Dendritic cell treated with granulocyte-macrophage colony-stimulating factor and Interleukin-4, amounts not matched to agents 40 ng/mL and 50 ng/mL, for 4 days (primary cell): ENCODE measurements around the gene SIK2.
"Not testable (repeated sequence)": the region's sequence is repeated elsewhere in the genome, so short reads cannot be mapped to it uniquely, and the experiment has no call there.

Experiments used
- H3K27ac Mint-ChIP-seq: one replicate; pipeline ENCODE4 v1.8.0; 2022; ENCODE audit warnings: mild to moderate bottlenecking, mixed read lengths
- H3K27me3 Mint-ChIP-seq: one replicate; pipeline ENCODE4 v1.8.0; 2022; ENCODE audit warnings: mild to moderate bottlenecking, mixed read lengths
- H3K36me3 Mint-ChIP-seq: one replicate; pipeline ENCODE4 v1.8.0; 2022; ENCODE audit warnings: low read depth, mixed read lengths
- H3K4me1 Mint-ChIP-seq: one replicate; pipeline ENCODE4 v1.8.0; 2022; ENCODE audit warnings: low read depth, mixed read lengths
- H3K4me3 Mint-ChIP-seq: one replicate; pipeline ENCODE4 v1.8.0; 2022; ENCODE audit warnings: mild to moderate bottlenecking, moderate library complexity, mixed read lengths
- H3K9me3 Mint-ChIP-seq: one replicate; pipeline ENCODE4 v1.8.0; 2022; ENCODE audit warnings: mixed read lengths
- intact Hi-C: fragments of 100-400 bp; cut with micrococcal nuclease; formaldehyde crosslinking; loops from one replicate; pipeline ENCODE4 v1.15.0; 2022

SIK2 gene

GRCh38 chr11:111639226-111639925, 37.1 kb downstream of the SIK2 start:
- no peaks in the 10 kb centered on the region for H3K9me3 Mint-ChIP-seq
- H3K27ac Mint-ChIP-seq: no peak overlapping the region
- intact Hi-C loops: no loop called here
- no peak overlapping the region for H3K4me3 Mint-ChIP-seq
- H3K36me3 Mint-ChIP-seq: peaks cover 36% of the 10 kb centered on the region
- peaks cover 9% of the 10 kb centered on the region for H3K4me1 Mint-ChIP-seq
- no peaks in the 10 kb centered on the region for H3K27me3 Mint-ChIP-seq

- Mint-ChIP-seq H3K27me3 (no peaks in the 10 kb centered on the region), H3K4me1 (peaks cover 10% of the 10 kb centered on the region), H3K9me3 (no peaks in the 10 kb centered on the region), H3K4me3 (no peak overlapping the region), H3K36me3 (peaks cover 28% of the 10 kb centered on the region), H3K27ac (no peak overlapping the region)
- intact Hi-C loops: no loop called here
These were observed 39.2 kb downstream of the SIK2 start for GRCh38 chr11:111641339-111642015.

- Mint-ChIP-seq H3K4me1 (peaks cover 10% of the 10 kb centered on the region), H3K27me3 (no peaks in the 10 kb centered on the region), H3K27ac (no peak overlapping the region), H3K4me3 (no peak overlapping the region), H3K36me3 (peaks cover 26% of the 10 kb centered on the region), H3K9me3 (no peaks in the 10 kb centered on the region)
- intact Hi-C loops: no loop called here
These were observed 40.3 kb downstream of the SIK2 start for GRCh38 chr11:111642542-111642941.

GRCh38 chr11:111644922-111645321, 42.7 kb downstream of the SIK2 start:
- Mint-ChIP-seq H3K27me3 (no peaks in the 10 kb centered on the region), H3K9me3 (no peaks in the 10 kb centered on the region), H3K4me1 (peaks cover 10% of the 10 kb centered on the region), H3K36me3 (peaks cover 14% of the 10 kb centered on the region), H3K4me3 (no peak overlapping the region), H3K27ac (no peak overlapping the region)
- intact Hi-C loops: no loop called here

- intact Hi-C loops: no loop called here
- Mint-ChIP-seq H3K27ac (no peak overlapping the region), H3K36me3 (peaks cover 14% of the 10 kb centered on the region), H3K9me3 (no peaks in the 10 kb centered on the region), H3K4me1 (peaks cover 10% of the 10 kb centered on the region), H3K4me3 (no peak overlapping the region), H3K27me3 (no peaks in the 10 kb centered on the region)
These were observed 43.5 kb downstream of the SIK2 start for GRCh38 chr11:111645657-111646316.

- H3K4me3 Mint-ChIP-seq, intact Hi-C loops, H3K27ac Mint-ChIP-seq, H3K4me1 Mint-ChIP-seq, H3K36me3 Mint-ChIP-seq, H3K9me3 Mint-ChIP-seq, H3K27me3 Mint-ChIP-seq: not testable (repeated sequence)
These were observed 49.1 kb downstream of the SIK2 start for GRCh38 chr11:111651336-111651735.

GRCh38 chr11:111652184-111652583, 49.9 kb downstream of the SIK2 start:
- intact Hi-C loops: no loop called here
- no peaks in the 10 kb centered on the region for H3K27me3 Mint-ChIP-seq
- H3K27ac Mint-ChIP-seq: no peak overlapping the region
- peaks cover 10% of the 10 kb centered on the region for H3K36me3 Mint-ChIP-seq
- H3K4me1 Mint-ChIP-seq: no peaks in the 10 kb centered on the region
- H3K4me3 Mint-ChIP-seq: no peak overlapping the region
- no peaks in the 10 kb centered on the region for H3K9me3 Mint-ChIP-seq

GRCh38 chr11:111654601-111655000, 52.4 kb downstream of the SIK2 start:
- H3K4me3 Mint-ChIP-seq: no peak overlapping the region
- H3K27ac Mint-ChIP-seq: no peak overlapping the region
- peaks cover 14% of the 10 kb centered on the region for H3K4me1 Mint-ChIP-seq
- H3K9me3 Mint-ChIP-seq: no peaks in the 10 kb centered on the region
- peaks cover 10% of the 10 kb centered on the region for H3K36me3 Mint-ChIP-seq
- no peaks in the 10 kb centered on the region for H3K27me3 Mint-ChIP-seq
- intact Hi-C loops: no loop called here

- no peaks in the 10 kb centered on the region for H3K27me3 Mint-ChIP-seq
- no peak overlapping the region for H3K4me3 Mint-ChIP-seq
- peaks cover 15% of the 10 kb centered on the region for H3K4me1 Mint-ChIP-seq
- peaks cover 10% of the 10 kb centered on the region for H3K36me3 Mint-ChIP-seq
- no peak overlapping the region for H3K27ac Mint-ChIP-seq
- intact Hi-C loops: no loop called here
- no peaks in the 10 kb centered on the region for H3K9me3 Mint-ChIP-seq
These were observed 53.7 kb downstream of the SIK2 start for GRCh38 chr11:111655924-111656323.

GRCh38 chr11:111657905-111658304, 55.7 kb downstream of the SIK2 start:
- Mint-ChIP-seq H3K36me3 (peaks cover 22% of the 10 kb centered on the region), H3K4me1 (peaks cover 15% of the 10 kb centered on the region)
- intact Hi-C loops, H3K9me3 Mint-ChIP-seq, H3K27me3 Mint-ChIP-seq, H3K4me3 Mint-ChIP-seq, H3K27ac Mint-ChIP-seq: not testable (repeated sequence)

- H3K4me3 Mint-ChIP-seq, H3K27me3 Mint-ChIP-seq, intact Hi-C loops, H3K9me3 Mint-ChIP-seq, H3K27ac Mint-ChIP-seq: not testable (repeated sequence)
- peaks cover 17% of the 10 kb centered on the region for H3K36me3 Mint-ChIP-seq
- H3K4me1 Mint-ChIP-seq: peaks cover 21% of the 10 kb centered on the region
These were observed 56.2 kb downstream of the SIK2 start for GRCh38 chr11:111658493-111658892.

- H3K27ac Mint-ChIP-seq: no peak overlapping the region
- H3K4me3 Mint-ChIP-seq: no peak overlapping the region
- H3K4me1 Mint-ChIP-seq: peaks cover 28% of the 10 kb centered on the region
- H3K9me3 Mint-ChIP-seq: no peaks in the 10 kb centered on the region
- H3K36me3 Mint-ChIP-seq: peaks cover 12% of the 10 kb centered on the region
- intact Hi-C loops: no loop called here
- no peaks in the 10 kb centered on the region for H3K27me3 Mint-ChIP-seq
These were observed 57.2 kb downstream of the SIK2 start for GRCh38 chr11:111659201-111660115.

GRCh38 chr11:111660822-111661221, 58.6 kb downstream of the SIK2 start:
- no peaks in the 10 kb centered on the region for H3K9me3 Mint-ChIP-seq
- peaks cover 28% of the 10 kb centered on the region for H3K4me1 Mint-ChIP-seq
- H3K4me3 Mint-ChIP-seq: no peak overlapping the region
- intact Hi-C loops: no loop called here
- H3K27ac Mint-ChIP-seq: no peak overlapping the region
- H3K36me3 Mint-ChIP-seq: peaks cover 12% of the 10 kb centered on the region
- H3K27me3 Mint-ChIP-seq: no peaks in the 10 kb centered on the region

- peaks cover 12% of the 10 kb centered on the region for H3K36me3 Mint-ChIP-seq
- no peaks in the 10 kb centered on the region for H3K9me3 Mint-ChIP-seq
These were observed 61.6 kb downstream of the SIK2 start for GRCh38 chr11:111663820-111664219.

More at GRCh38 chr11:111663820-111664219, 61.6 kb downstream of the SIK2 start:
- intact Hi-C loops: no loop called here
- peaks cover 22% of the 10 kb centered on the region for H3K4me1 Mint-ChIP-seq
- no peak overlapping the region for H3K27ac Mint-ChIP-seq
- no peaks in the 10 kb centered on the region for H3K27me3 Mint-ChIP-seq
- H3K4me3 Mint-ChIP-seq: no peak overlapping the region
